ENCODE measurements around the gene DMKN. TPM values are rescaled to one million over a fixed set of nuclear protein-coding genes. Genes with fewer than 3 reads are reported as not detected.

DMKN gene
- total RNA-seq, 1 donor from 2014 or later: 161 TPM

DNA sequence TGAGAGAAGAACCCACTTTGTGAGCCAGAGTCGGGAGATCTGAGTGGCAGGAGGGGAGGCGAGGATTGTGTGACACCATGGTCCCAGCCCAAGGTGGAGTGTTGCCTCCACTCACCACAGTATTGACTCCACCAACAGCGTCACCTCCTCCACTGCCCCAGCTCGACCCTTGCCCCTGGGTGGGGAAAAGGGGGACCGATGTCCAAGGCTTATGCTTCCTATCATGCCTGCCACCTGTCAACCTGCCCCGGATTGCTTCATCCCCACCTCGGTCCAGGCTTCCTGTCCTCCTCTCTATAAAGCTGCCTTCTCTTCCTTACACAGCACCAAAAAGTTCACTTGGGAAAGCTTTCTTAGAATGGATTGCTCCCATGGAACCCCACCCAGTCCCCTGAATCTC is 7.4 kb downstream of the DMKN start:
- Mint-ChIP-seq H3K9me3 (no peaks in the 10 kb centered on the region), H3K27ac (no peak overlapping the region), H3K27me3 (ENCODE audit: low read depth) (peaks cover 2% of the 10 kb centered on the region), H3K4me1 (peaks cover 15% of the 10 kb centered on the region), H3K4me3 (no peak overlapping the region), H3K36me3 (peaks cover 14% of the 10 kb centered on the region)
- TF ChIP-seq, protein P1, sequence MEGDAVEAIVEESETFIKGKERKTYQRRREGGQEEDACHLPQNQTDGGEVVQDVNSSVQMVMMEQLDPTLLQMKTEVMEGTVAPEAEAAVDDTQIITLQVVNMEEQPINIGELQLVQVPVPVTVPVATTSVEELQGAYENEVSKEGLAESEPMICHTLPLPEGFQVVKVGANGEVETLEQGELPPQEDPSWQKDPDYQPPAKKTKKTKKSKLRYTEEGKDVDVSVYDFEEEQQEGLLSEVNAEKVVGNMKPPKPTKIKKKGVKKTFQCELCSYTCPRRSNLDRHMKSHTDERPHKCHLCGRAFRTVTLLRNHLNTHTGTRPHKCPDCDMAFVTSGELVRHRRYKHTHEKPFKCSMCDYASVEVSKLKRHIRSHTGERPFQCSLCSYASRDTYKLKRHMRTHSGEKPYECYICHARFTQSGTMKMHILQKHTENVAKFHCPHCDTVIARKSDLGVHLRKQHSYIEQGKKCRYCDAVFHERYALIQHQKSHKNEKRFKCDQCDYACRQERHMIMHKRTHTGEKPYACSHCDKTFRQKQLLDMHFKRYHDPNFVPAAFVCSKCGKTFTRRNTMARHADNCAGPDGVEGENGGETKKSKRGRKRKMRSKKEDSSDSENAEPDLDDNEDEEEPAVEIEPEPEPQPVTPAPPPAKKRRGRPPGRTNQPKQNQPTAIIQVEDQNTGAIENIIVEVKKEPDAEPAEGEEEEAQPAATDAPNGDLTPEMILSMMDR (IDR thresholded peaks at IDR 0.05; ENCODE audit: unreplicated experiment): no peak
- DNase-seq (ENCODE audit: low spot score in 2 of 2, unreplicated experiment in 2 of 2): no peak

DNA sequence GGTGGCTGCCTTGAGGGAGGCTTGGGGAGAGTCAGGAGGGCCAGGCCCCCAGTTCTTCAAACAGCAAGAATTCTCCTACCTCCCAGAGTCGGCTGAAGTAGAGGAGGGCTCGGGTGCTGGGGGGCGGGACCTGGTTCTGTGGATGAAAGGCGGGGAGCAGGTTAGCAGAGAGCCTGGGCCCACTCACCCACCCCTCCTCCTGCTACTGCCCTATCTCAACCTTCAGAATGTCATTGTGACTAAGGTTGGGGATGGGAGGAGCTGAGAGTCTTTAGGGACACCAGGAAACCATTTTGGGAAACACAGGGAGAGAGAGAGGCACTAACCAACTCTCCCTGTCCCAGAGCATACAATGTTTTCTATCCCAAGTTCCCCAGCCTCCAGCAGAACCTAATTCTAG is 10.7 kb downstream of the DMKN start:
- Mint-ChIP-seq H3K36me3 (peaks cover 22% of the 10 kb centered on the region), H3K27ac (no peak overlapping the region), H3K27me3 (ENCODE audit: low read depth) (no peaks in the 10 kb centered on the region), H3K9me3 (no peaks in the 10 kb centered on the region), H3K4me1 (no peaks in the 10 kb centered on the region), H3K4me3 (no peak overlapping the region)
- TF ChIP-seq, protein P1 (IDR thresholded peaks at IDR 0.05; ENCODE audit: unreplicated experiment): no peak
- no peak for DNase-seq (ENCODE audit: low spot score in 2 of 2, unreplicated experiment in 2 of 2)

DNA sequence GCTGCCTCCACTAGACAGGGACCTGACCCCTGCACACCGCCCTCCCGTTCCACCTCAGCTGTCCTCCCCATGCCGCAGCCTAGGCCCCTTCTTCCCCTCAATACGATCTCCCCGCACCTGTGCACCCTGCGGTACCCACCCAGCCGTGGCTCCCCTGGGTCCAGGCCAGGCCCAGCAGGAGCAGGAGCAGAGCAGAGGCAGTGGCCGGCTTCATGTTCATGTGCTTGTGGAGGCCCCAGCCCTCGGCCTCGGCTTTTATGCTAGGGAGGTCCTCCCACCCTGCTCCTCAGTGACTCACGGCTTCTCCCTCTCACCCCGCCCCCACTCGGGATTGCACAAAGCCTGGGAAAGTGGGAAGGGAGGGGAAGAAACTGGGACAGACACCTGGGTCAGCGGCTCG is 11.8 kb downstream of the DMKN start:
- Mint-ChIP-seq H3K4me3 (no peak overlapping the region), H3K36me3 (peaks cover 24% of the 10 kb centered on the region), H3K9me3 (no peaks in the 10 kb centered on the region), H3K4me1 (no peaks in the 10 kb centered on the region), H3K27me3 (ENCODE audit: low read depth) (no peaks in the 10 kb centered on the region), H3K27ac (no peak overlapping the region)
- no peak for DNase-seq (ENCODE audit: low spot score in 2 of 2, unreplicated experiment in 2 of 2)
- TF ChIP-seq, protein P1 (IDR thresholded peaks at IDR 0.05; ENCODE audit: unreplicated experiment): no peak

DNA sequence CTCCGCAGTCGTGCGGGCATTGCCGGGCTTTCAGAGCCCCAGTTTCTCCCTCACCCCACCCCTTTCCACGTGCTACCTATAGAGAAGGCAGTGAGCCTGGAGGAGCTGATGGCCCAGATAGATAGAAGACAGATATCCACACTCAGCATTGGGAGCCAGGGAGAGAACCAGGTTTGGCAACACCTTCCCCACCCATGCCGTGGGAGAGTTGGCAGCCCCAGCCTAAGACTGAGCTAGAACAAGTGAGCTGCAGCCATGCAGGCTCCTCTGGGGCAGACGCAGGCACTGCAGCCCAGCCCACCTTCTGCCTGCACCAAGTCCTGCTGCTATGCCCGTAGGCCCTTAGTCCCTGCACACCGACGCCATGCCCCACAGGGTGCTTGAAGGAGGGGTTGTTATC is 12.8 kb downstream of the DMKN start:
- TF ChIP-seq, protein P1 (IDR thresholded peaks at IDR 0.05; ENCODE audit: unreplicated experiment): no peak

DNA sequence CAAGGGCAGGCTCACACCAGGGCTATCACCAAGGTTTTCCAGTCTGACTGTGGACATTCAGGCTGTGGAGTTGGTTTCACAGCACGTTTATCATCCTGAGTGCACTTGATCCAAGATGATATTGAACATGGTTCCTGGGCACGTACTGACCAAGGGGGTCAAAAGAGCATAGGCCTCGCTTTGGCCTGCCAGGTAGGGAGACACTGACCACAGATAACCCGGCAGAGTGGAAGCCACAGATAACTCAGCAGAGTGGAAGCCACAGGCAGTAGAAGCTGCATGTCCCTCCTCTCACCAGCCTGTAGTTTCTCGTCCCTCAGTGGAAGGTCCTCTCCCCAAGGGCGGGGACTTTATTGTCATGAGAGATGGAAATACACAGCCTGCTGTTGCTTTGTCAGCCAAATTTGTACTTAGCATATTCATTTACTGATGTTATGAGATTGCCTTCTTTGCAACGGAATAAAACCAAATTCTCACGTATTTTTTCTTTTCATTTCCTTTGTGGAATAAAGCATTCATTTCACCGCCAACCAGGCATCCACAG is 14.4 kb downstream of the DMKN start:
- H3K9me3 Mint-ChIP-seq: no peaks in the 10 kb centered on the region
- H3K4me1 Mint-ChIP-seq: peaks cover 5% of the 10 kb centered on the region
- TF ChIP-seq, protein P1 (IDR thresholded peaks at IDR 0.05; ENCODE audit: unreplicated experiment): no peak
- no peak overlapping the region for H3K4me3 Mint-ChIP-seq
- DNase-seq (ENCODE audit: low spot score in 2 of 2, unreplicated experiment in 2 of 2): no peak
- H3K27ac Mint-ChIP-seq: no peak overlapping the region
- peaks cover 17% of the 10 kb centered on the region for H3K36me3 Mint-ChIP-seq
- no peaks in the 10 kb centered on the region for H3K27me3 Mint-ChIP-seq (ENCODE audit: low read depth)

More for the DNA sequence above, 12.8 kb downstream of the DMKN start:
- DNase-seq (ENCODE audit: low spot score in 2 of 2, unreplicated experiment in 2 of 2): no peak
- no peak overlapping the region for H3K4me3 Mint-ChIP-seq
- no peak overlapping the region for H3K27ac Mint-ChIP-seq
- peaks cover under 1% of the 10 kb centered on the region for H3K4me1 Mint-ChIP-seq
- H3K27me3 Mint-ChIP-seq (ENCODE audit: low read depth): no peaks in the 10 kb centered on the region
- peaks cover 21% of the 10 kb centered on the region for H3K36me3 Mint-ChIP-seq
- H3K9me3 Mint-ChIP-seq: no peaks in the 10 kb centered on the region

DNA sequence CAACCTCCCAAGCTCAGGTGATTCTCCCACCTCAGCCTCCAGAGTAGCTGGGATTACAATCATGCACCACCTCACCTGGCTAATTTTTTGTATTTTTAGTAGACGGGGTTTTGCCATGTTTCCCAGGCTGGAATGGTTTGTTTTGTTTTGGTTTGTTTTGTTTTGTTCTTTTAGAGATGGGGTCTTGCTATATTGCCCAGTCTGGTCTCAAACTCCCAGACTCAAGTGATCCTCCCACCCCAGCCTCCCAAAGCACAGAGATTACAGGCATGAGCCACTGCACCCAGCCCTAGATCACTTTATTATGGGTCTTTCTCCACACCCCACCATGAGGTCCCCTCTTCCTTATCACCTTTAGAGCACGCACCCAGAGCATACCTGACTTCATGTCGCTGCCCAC is 15.2 kb downstream of the DMKN start:
- Mint-ChIP-seq H3K4me3 (no peak overlapping the region), H3K4me1 (peaks cover 5% of the 10 kb centered on the region), H3K9me3 (no peaks in the 10 kb centered on the region), H3K27me3 (ENCODE audit: low read depth) (no peaks in the 10 kb centered on the region), H3K36me3 (peaks cover 17% of the 10 kb centered on the region), H3K27ac (no peak overlapping the region)
- TF ChIP-seq, protein P1 (IDR thresholded peaks at IDR 0.05; ENCODE audit: unreplicated experiment): no peak
- DNase-seq (ENCODE audit: low spot score in 2 of 2, unreplicated experiment in 2 of 2): no peak

Data from mesothelial cell of epicardium (in vitro differentiated cells).